IMR-90 (cell line): ENCODE data around the gene ANKIB1. TPM values are rescaled to one million over a fixed set of nuclear protein-coding genes. Genes with fewer than 3 reads are reported as not detected.

Experiments used
- ATAC-seq: fragments of 200-7000 bp; cut with Tn5 transposase; 2 replicates; pipeline ENCODE4 v1.9.1; 2020; ENCODE audit warnings: low read depth, mild to moderate bottlenecking, moderate library complexity
- BruUV-seq: library from RNA; stranded (reverse); fragments of 400-500 nt; replicated peaks from 2 replicates; lab custom pipeline; 2021; lab: Mats Ljungman, UMichigan
- CTCF ChIA-PET: fragments of 300-600 bp; formaldehyde crosslinking; extraction: SDS; loops from one replicate; lab custom pipeline; 2021; ENCODE audit warnings: antibody characterized with exemption; lab: Yijun Ruan, JAX
- POLR2A ChIA-PET: fragments of 300-600 bp; sonication (Branson Sonifier 250); formaldehyde crosslinking; loops from one replicate; lab custom pipeline; 2022; ENCODE audit warnings: antibody characterized with exemption; ENCODE audit not compliant: unreplicated experiment; lab: Charles Lee
- DNase-seq: peaks from one replicate; pipeline ENCODE4 v3.0.0; 2013
- H2AFZ ChIP-seq: replicated peaks from 2 replicates; pipeline ENCODE3; 2013; ENCODE audit warnings: low read length, mild to moderate bottlenecking; ENCODE audit not compliant: poor library complexity
- H2AK5ac ChIP-seq: 2 replicates; pipeline ENCODE4 v1.6.1; 2013; ENCODE audit warnings: low read depth, low read length, inconsistent platforms
- H2AK9ac ChIP-seq: replicated peaks from 2 replicates; pipeline ENCODE3; 2013; ENCODE audit warnings: mild to moderate bottlenecking, low read depth, low read length, moderate library complexity; ENCODE audit not compliant: poor library complexity
- H2BK120ac ChIP-seq: 2 replicates; pipeline ENCODE4 v1.6.1; 2013; ENCODE audit warnings: low read depth, low read length, inconsistent platforms
- H2BK15ac ChIP-seq: 3 replicates; pipeline ENCODE4 v1.6.1; 2013; ENCODE audit warnings: low read depth, low read length, inconsistent platforms
- H2BK20ac ChIP-seq: 2 replicates; pipeline ENCODE4 v1.6.1; 2013; ENCODE audit warnings: low read depth, mild to moderate bottlenecking, inconsistent platforms, low read length, moderate library complexity
- H2BK5ac ChIP-seq: 2 replicates; pipeline ENCODE4 v1.6.1; 2013; ENCODE audit warnings: mild to moderate bottlenecking, low read depth, low read length, inconsistent platforms; ENCODE audit not compliant: poor library complexity, severe bottlenecking
- H3K14ac ChIP-seq: replicated peaks from 2 replicates; pipeline ENCODE4 v1.6.1; 2013; ENCODE audit warnings: low read depth, low read length, inconsistent platforms
- H3K18ac ChIP-seq: 2 replicates; pipeline ENCODE4 v1.6.1; 2013; ENCODE audit warnings: low read depth, low read length, control low read depth
- H3K23ac ChIP-seq: 2 replicates; pipeline ENCODE4 v1.6.1; 2013; ENCODE audit warnings: low read depth, low read length, inconsistent platforms
- H3K27ac ChIP-seq: 2 replicates; pipeline ENCODE4 v1.5.1; 2013; ENCODE audit warnings: mild to moderate bottlenecking, control low read depth, low read length; ENCODE audit not compliant: insufficient read depth
- H3K27me3 ChIP-seq: 2 replicates; pipeline ENCODE4 v1.6.1; 2013; ENCODE audit warnings: low read length; ENCODE audit not compliant: control insufficient read depth, insufficient read depth
- H3K36me3 ChIP-seq: 2 replicates; pipeline ENCODE4 v1.6.1; 2013; ENCODE audit warnings: low read length, mixed read lengths; ENCODE audit not compliant: control insufficient read depth, insufficient read depth
- H3K4ac ChIP-seq: 2 replicates; pipeline ENCODE4 v1.6.1; 2013; ENCODE audit warnings: low read depth, low read length, inconsistent platforms
- H3K4me1 ChIP-seq: 2 replicates; pipeline ENCODE4 v1.6.1; 2013; ENCODE audit warnings: low read length, mixed read lengths; ENCODE audit not compliant: control insufficient read depth, insufficient read depth
- H3K4me2 ChIP-seq: 2 replicates; pipeline ENCODE4 v1.6.1; 2013; ENCODE audit warnings: low read depth, mild to moderate bottlenecking, control low read depth, low read length, moderate library complexity
- H3K4me3 ChIP-seq: 2 replicates; pipeline ENCODE4 v1.5.1; 2013; ENCODE audit warnings: low read depth, mild to moderate bottlenecking, control low read depth, low read length, moderate library complexity; ENCODE audit not compliant: insufficient read depth
- H3K56ac ChIP-seq: 2 replicates; pipeline ENCODE4 v1.6.1; 2013; ENCODE audit warnings: low read length, inconsistent platforms; ENCODE audit not compliant: insufficient read depth; ENCODE audit errors: extremely low read depth
- H3K79me1 ChIP-seq, 2 experiments: 2 replicates each; pipeline ENCODE4 v1.6.1; 2013; ENCODE audit warnings: low read length in 2 of 2, inconsistent platforms in 1 of 2, low read depth in 1 of 2
- H3K9ac ChIP-seq: 2 replicates; pipeline ENCODE4 v1.6.1; 2013; ENCODE audit warnings: low read depth, low read length, control low read depth
- H3K9me1 ChIP-seq: 2 replicates; pipeline ENCODE4 v1.6.1; 2013; ENCODE audit warnings: low read length, inconsistent platforms; ENCODE audit not compliant: insufficient read depth
- H3K9me3 ChIP-seq: 2 replicates; pipeline ENCODE4 v1.6.1; 2013; ENCODE audit warnings: low read length; ENCODE audit not compliant: control insufficient read depth, insufficient read depth
- H4K20me1 ChIP-seq: 2 replicates; pipeline ENCODE4 v1.6.1; 2013; ENCODE audit warnings: low read length, inconsistent platforms; ENCODE audit not compliant: insufficient read depth
- H4K5ac ChIP-seq: 2 replicates; pipeline ENCODE4 v1.6.1; 2013; ENCODE audit warnings: mild to moderate bottlenecking, low read depth, low read length, control low read depth
- H4K8ac ChIP-seq, 2 experiments: 2 replicates each; pipeline ENCODE4 v1.6.1; 2013; ENCODE audit warnings: low read depth in 2 of 2, low read length in 2 of 2, control low read depth in 1 of 2, inconsistent platforms in 1 of 2
- H4K91ac ChIP-seq: 2 replicates; pipeline ENCODE4 v1.6.1; 2013; ENCODE audit warnings: low read depth, low read length, inconsistent platforms; ENCODE audit not compliant: insufficient read depth
- BHLHE40 ChIP-seq: fragments of 150-350 bp; IDR thresholded peaks from 2 replicates; pipeline ENCODE4 v1.6.1; 2016; ENCODE audit warnings: mild to moderate bottlenecking, low read depth, low read length
- CEBPB ChIP-seq: IDR thresholded peaks from 2 replicates; pipeline ENCODE4 v1.6.1; 2012; ENCODE audit warnings: low read depth, low read length, improper control_type of control experiment
- CHD1 ChIP-seq: IDR thresholded peaks from 2 replicates; pipeline ENCODE4 v1.6.1; 2012; ENCODE audit warnings: low read depth, low read length, improper control_type of control experiment
- FOS ChIP-seq: fragments of 150-350 bp; IDR thresholded peaks from 2 replicates; pipeline ENCODE4 v1.6.1; 2016; ENCODE audit warnings: low read depth, low read length
- MAFK ChIP-seq: IDR thresholded peaks from 2 replicates; pipeline ENCODE4 v1.6.1; 2012; ENCODE audit warnings: low read depth, low read length, improper control_type of control experiment
- MAZ ChIP-seq: IDR thresholded peaks from 2 replicates; pipeline ENCODE4 v1.6.1; 2012; ENCODE audit warnings: low read depth, mild to moderate bottlenecking, low read length, improper control_type of control experiment, moderate library complexity, borderline replicate concordance
- MXI1 ChIP-seq: IDR thresholded peaks from 2 replicates; pipeline ENCODE4 v1.6.1; 2012; ENCODE audit warnings: low read depth, mild to moderate bottlenecking, low read length, moderate library complexity, borderline replicate concordance
- NFE2L2 ChIP-seq: fragments of 150-350 bp; IDR thresholded peaks from 2 replicates; pipeline ENCODE4 v1.6.1; 2016; ENCODE audit warnings: low read depth, mild to moderate bottlenecking, low read length
- POLR2A ChIP-seq: IDR thresholded peaks from 2 replicates; pipeline ENCODE4 v1.6.1; 2012; ENCODE audit warnings: mild to moderate bottlenecking, low read depth, low read length
- RAD21 ChIP-seq: IDR thresholded peaks from 2 replicates; pipeline ENCODE4 v1.6.1; 2012; ENCODE audit warnings: low read length, improper control_type of control experiment
- RCOR1 ChIP-seq: IDR thresholded peaks from 2 replicates; pipeline ENCODE4 v1.6.1; 2012; ENCODE audit warnings: mild to moderate bottlenecking, low read length, improper control_type of control experiment; ENCODE audit not compliant: insufficient replicate concordance
- RFX5 ChIP-seq: IDR thresholded peaks from 2 replicates; pipeline ENCODE4 v1.8.0; 2012; ENCODE audit warnings: low read depth, mild to moderate bottlenecking, low read length, moderate library complexity
- SMC3 ChIP-seq: fragments of 150-350 bp; IDR thresholded peaks from 2 replicates; pipeline ENCODE4 v1.6.1; 2016; ENCODE audit warnings: low read depth, mild to moderate bottlenecking, antibody characterized with exemption, low read length, moderate library complexity
- WGBS, 2 experiments: methylation state at CpG; one replicate each; pipeline versions ENCODE4 v1.1.5 to v1.1.7; 2013; ENCODE audit warnings: missing lambda C conversion rate in 2 of 2; ENCODE audit not compliant: insufficient read length in 1 of 2; ENCODE audit errors: extremely low coverage in 2 of 2; 5-methylcytosine and 5-hydroxymethylcytosine counted together
- dilution Hi-C: fragments of 300-500 bp; cut with HindIII; formaldehyde crosslinking; loops from one replicate; pipeline ENCODE4 v1.14.3; 2018; ENCODE audit warnings: low sequenced_read_pairs; ENCODE audit not compliant: unreplicated experiment
- in situ Hi-C: fragments of 300-500 bp; cut with MboI; formaldehyde crosslinking; loops from 3 replicates; pipeline ENCODE4 v1.14.3; 2019; ENCODE audit warnings: low sequenced_read_pairs, inconsistent platforms, mixed read lengths
- intact Hi-C: fragments of 100-400 bp; cut with micrococcal nuclease; formaldehyde crosslinking; loops from 2 replicates; pipeline ENCODE4 v1.10.0; 2022
- polyA plus RNA-seq, 3 experiments: library from polyadenylated mRNA; depleted of rRNA; stranded (reverse); fragments of >200 nt; gene quantifications; 2 replicates each; pipeline ENCODE4 v1.2.3, GENCODE V29; 2012; ENCODE audit warnings: low replicate concordance in 1 of 3
- total RNA-seq: library from RNA; depleted of rRNA; stranded (reverse); fragments of >200 nt; gene quantifications from 2 replicates; pipeline ENCODE4 v1.2.3, GENCODE V29; 2012
- TF ChIP-seq, protein P1 (sequence below): fragments of 150-350 bp; IDR thresholded peaks from 2 replicates; pipeline ENCODE4 v1.6.1; 2017; ENCODE audit warnings: mild to moderate bottlenecking, antibody characterized with exemption, low read length, low read depth
- TF ChIP-seq, protein P2 (sequence below): conservative IDR thresholded peaks from 2 replicates; pipeline ENCODE4 v1.5.1; 2012; ENCODE audit warnings: mild to moderate bottlenecking, low read depth, low read length, improper control_type of control experiment
- TF ChIP-seq, protein P3 (sequence below): fragments of 150-350 bp; IDR thresholded peaks from 2 replicates; pipeline ENCODE4 v1.6.1; 2016; ENCODE audit warnings: low read depth, mild to moderate bottlenecking, low read length, moderate library complexity, borderline replicate concordance

Gene ANKIB1
- total and polyA plus RNA-seq, 2 of the 4 experiments (the other 2 are of a cell fraction) = 18.7 to 33.9 TPM

DNA sequence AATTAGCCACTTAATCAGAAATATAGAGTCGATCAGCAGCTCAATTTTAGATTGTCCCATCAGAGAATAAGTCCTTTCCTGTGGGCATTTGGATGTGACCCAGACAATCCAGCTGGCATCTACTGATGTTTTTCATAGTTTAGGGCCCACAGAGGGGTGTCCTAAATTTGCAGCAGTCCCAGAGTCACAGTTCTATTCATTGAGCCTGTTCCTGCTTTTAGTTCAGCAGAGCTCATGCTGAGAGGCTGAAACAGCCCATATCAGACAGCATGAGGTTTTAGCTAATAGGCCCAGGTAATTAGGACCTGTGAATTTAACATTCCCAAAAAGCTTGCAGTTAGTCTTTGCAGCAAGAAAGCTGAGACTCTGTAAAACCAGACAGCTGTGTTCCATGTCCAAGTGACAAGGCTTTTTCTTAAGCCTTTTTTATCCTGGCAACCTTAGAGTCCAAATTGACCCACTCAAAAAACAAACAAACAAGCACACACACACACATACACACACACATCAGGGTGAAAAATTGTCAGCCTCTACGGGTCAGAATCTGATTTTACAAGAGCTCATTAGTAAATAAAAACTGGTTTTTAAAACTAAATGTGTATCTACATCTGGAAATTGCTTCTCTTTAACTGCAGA, 33.7 kb downstream of the ANKIB1 start:
- ATAC-seq (no peak), DNase-seq (no peak)
- no peak for TF ChIP-seq RAD21
- TF ChIP-seq, protein P1, sequence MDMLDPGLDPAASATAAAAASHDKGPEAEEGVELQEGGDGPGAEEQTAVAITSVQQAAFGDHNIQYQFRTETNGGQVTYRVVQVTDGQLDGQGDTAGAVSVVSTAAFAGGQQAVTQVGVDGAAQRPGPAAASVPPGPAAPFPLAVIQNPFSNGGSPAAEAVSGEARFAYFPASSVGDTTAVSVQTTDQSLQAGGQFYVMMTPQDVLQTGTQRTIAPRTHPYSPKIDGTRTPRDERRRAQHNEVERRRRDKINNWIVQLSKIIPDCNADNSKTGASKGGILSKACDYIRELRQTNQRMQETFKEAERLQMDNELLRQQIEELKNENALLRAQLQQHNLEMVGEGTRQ = no peak
- no peak for TF ChIP-seq SMC3
- no peak for TF ChIP-seq RCOR1
- no peak for TF ChIP-seq CEBPB
- TF ChIP-seq POLR2A = no peak
- no peak for TF ChIP-seq CHD1
- no peak for TF ChIP-seq MAFK
- TF ChIP-seq, protein P2, sequence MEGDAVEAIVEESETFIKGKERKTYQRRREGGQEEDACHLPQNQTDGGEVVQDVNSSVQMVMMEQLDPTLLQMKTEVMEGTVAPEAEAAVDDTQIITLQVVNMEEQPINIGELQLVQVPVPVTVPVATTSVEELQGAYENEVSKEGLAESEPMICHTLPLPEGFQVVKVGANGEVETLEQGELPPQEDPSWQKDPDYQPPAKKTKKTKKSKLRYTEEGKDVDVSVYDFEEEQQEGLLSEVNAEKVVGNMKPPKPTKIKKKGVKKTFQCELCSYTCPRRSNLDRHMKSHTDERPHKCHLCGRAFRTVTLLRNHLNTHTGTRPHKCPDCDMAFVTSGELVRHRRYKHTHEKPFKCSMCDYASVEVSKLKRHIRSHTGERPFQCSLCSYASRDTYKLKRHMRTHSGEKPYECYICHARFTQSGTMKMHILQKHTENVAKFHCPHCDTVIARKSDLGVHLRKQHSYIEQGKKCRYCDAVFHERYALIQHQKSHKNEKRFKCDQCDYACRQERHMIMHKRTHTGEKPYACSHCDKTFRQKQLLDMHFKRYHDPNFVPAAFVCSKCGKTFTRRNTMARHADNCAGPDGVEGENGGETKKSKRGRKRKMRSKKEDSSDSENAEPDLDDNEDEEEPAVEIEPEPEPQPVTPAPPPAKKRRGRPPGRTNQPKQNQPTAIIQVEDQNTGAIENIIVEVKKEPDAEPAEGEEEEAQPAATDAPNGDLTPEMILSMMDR = no peak
- TF ChIP-seq BHLHE40 = no peak
- no peak for TF ChIP-seq NFE2L2
- TF ChIP-seq, protein P3, sequence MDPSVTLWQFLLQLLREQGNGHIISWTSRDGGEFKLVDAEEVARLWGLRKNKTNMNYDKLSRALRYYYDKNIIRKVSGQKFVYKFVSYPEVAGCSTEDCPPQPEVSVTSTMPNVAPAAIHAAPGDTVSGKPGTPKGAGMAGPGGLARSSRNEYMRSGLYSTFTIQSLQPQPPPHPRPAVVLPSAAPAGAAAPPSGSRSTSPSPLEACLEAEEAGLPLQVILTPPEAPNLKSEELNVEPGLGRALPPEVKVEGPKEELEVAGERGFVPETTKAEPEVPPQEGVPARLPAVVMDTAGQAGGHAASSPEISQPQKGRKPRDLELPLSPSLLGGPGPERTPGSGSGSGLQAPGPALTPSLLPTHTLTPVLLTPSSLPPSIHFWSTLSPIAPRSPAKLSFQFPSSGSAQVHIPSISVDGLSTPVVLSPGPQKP = no peak
- no peak for TF ChIP-seq MAZ
- no peak for TF ChIP-seq MXI1
- TF ChIP-seq FOS = no peak
- no peak for TF ChIP-seq RFX5
- H3K4me1 ChIP-seq = peaks cover 2% of the 10 kb centered on the region; the same call in 1 of the 2 replicates
- H2BK120ac ChIP-seq = no peak overlapping the region
- no peak overlapping the region for H3K4me2 ChIP-seq
- BruUV-seq = no TSS peak
- H3K4me3 ChIP-seq = no peak overlapping the region
- no peak overlapping the region for H3K18ac ChIP-seq
- no peak overlapping the region for H2BK5ac ChIP-seq
- ChIA-PET POLR2A (interaction anchor here (0.6 kb wide), 1 partner anchor 14 kb away, joined by 3 read pairs; no protein-coding TSS in a partner anchor), CTCF (interaction anchor here (0.6 kb wide), 1 partner anchor 16 kb away, joined by 3 read pairs; no protein-coding TSS in a partner anchor)
- peaks cover 24% of the 10 kb centered on the region; the same call in 1 of the 2 replicates for H4K20me1 ChIP-seq
- H2BK15ac ChIP-seq = no peak overlapping the region
- H3K27ac ChIP-seq = no peak overlapping the region
- no peak overlapping the region for H4K5ac ChIP-seq
- no peak overlapping the region for H3K23ac ChIP-seq
- H3K14ac ChIP-seq = no peak overlapping the region
- H3K4ac ChIP-seq = no peak overlapping the region
- no peaks in the 10 kb centered on the region for H3K9me3 ChIP-seq
- no peaks in the 10 kb centered on the region for H3K9me1 ChIP-seq
- H2AK9ac ChIP-seq = no peak overlapping the region
- peaks cover 41 to 46% of the 10 kb centered on the region in 2 experiments for H3K79me1 ChIP-seq
- dilution Hi-C loops (no loop called here), in situ Hi-C loops (no loop called here), intact Hi-C loops (no loop called here)
- H3K36me3 ChIP-seq = no peaks in the 10 kb centered on the region
- no peak overlapping the region for H4K91ac ChIP-seq
- no peak overlapping the region for H3K56ac ChIP-seq
- H2AFZ ChIP-seq = no peak overlapping the region
- no peak overlapping the region for H2BK20ac ChIP-seq
- WGBS, 2 experiments = 29% methylated on average over 1 of the region's 2 CpGs; no CpG with 5 or more reads in 1 of the 2 experiments
- no peak overlapping the region for H4K8ac ChIP-seq
- H2AK5ac ChIP-seq = no peak overlapping the region
- H3K27me3 ChIP-seq = no peaks in the 10 kb centered on the region
- H3K9ac ChIP-seq = no peak overlapping the region
